ENCODE data around the gene MSMP.

The MSMP gene

DNA sequence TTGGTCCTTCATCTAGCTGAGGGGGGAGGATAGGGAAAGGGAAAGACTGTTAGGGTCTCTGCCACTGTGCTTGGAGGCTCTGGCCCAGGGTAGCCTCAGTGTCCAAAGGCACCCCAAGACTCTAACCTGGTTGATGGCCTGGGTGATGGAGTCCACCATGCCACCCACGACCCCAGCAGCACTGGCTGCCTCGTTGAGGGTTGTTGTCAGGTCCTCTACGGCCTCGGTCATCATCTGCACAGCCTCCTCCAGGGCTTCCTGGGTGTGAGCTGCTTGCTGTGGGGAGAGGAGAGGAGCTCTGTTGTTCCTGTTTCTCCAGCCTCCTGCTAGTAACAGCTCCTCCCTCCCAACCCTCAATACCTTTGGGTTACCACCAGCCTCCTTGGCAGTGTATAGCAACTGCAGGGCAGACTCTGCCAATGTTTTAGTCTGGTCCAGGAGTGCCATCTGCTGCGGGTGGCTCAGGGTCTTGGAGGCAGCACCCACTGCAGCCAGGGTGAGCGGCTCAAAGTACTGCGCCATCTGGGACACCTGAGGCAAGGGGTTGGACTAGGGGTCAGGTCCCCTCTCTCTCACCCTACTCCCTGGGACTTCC is 48.1 kb downstream of the MSMP start:
- no peak overlapping the region for H3K9ac ChIP-seq (ENCODE audit: low read length)
- no peaks in the 10 kb centered on the region for H3K9me2 ChIP-seq (replicated peaks; ENCODE audit: insufficient read depth, low read length)
- H3K9me3 ChIP-seq (ENCODE audit: insufficient read depth, low read length), result no peaks in the 10 kb centered on the region
- peaks cover 15% of the 10 kb centered on the region; the same call in 1 of the 2 replicates for H3K36me3 ChIP-seq (ENCODE audit: low read length)
- no peaks in the 10 kb centered on the region for H3K79me2 ChIP-seq (ENCODE audit: insufficient read depth, low read length)
- H3K27ac ChIP-seq (ENCODE audit: low read depth, low read length), result no peak overlapping the region
- H2AFZ ChIP-seq (ENCODE audit: low read depth, low read length, severe bottlenecking), result no peak overlapping the region
- H3K4me3 ChIP-seq (ENCODE audit: insufficient read depth, low read length, poor library complexity, severe bottlenecking), result no peak overlapping the region
- H4K20me1 ChIP-seq (ENCODE audit: low read depth, low read length), result no peaks in the 10 kb centered on the region
- TF ChIP-seq EZH2phosphoT487 (conservative IDR thresholded peaks at IDR 0.05; ENCODE audit: low read length), result no peak
- TF ChIP-seq, protein P1, sequence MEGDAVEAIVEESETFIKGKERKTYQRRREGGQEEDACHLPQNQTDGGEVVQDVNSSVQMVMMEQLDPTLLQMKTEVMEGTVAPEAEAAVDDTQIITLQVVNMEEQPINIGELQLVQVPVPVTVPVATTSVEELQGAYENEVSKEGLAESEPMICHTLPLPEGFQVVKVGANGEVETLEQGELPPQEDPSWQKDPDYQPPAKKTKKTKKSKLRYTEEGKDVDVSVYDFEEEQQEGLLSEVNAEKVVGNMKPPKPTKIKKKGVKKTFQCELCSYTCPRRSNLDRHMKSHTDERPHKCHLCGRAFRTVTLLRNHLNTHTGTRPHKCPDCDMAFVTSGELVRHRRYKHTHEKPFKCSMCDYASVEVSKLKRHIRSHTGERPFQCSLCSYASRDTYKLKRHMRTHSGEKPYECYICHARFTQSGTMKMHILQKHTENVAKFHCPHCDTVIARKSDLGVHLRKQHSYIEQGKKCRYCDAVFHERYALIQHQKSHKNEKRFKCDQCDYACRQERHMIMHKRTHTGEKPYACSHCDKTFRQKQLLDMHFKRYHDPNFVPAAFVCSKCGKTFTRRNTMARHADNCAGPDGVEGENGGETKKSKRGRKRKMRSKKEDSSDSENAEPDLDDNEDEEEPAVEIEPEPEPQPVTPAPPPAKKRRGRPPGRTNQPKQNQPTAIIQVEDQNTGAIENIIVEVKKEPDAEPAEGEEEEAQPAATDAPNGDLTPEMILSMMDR (IDR thresholded peaks at IDR 0.05; ENCODE audit: insufficient read depth, low read length, poor library complexity, severe bottlenecking), result no peak
- no peaks in the 10 kb centered on the region for H3F3A ChIP-seq (ENCODE audit: insufficient read depth)
- no peak overlapping the region for H3K4me2 ChIP-seq (ENCODE audit: low read depth, low read length, poor library complexity, severe bottlenecking)
- no peaks in the 10 kb centered on the region for H3K27me3 ChIP-seq (ENCODE audit: low read length)

DNA sequence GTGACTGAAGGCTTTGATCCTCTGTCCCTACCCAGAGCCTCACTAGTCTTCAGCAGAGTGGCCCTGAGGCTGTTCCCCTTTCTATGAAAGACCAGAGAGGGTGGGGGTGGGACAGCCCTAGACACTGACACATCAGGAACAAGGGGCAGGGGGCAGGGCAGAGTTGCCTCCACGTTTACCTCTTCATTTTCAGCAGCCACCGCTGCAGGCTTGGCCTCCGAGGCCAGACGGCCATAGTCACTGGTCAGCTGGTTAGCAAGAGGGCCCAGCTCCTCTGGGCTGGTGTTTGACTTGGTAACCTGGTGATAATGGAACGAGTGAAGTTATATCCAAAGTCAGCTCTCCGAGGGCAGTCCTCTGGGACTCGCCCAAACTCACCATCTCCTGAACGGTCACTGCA is 48.7 kb downstream of the MSMP start:
- H3K9me3 ChIP-seq (ENCODE audit: insufficient read depth, low read length), result no peaks in the 10 kb centered on the region
- no peak overlapping the region for H3K4me3 ChIP-seq (ENCODE audit: insufficient read depth, low read length, poor library complexity, severe bottlenecking)
- no peaks in the 10 kb centered on the region for H3K9me2 ChIP-seq (replicated peaks; ENCODE audit: insufficient read depth, low read length)
- TF ChIP-seq, protein P1 (IDR thresholded peaks at IDR 0.05; ENCODE audit: insufficient read depth, low read length, poor library complexity, severe bottlenecking), result no peak
- TF ChIP-seq EZH2phosphoT487 (conservative IDR thresholded peaks at IDR 0.05; ENCODE audit: low read length), result no peak
- no peak overlapping the region for H3K9ac ChIP-seq (ENCODE audit: low read length)
- no peaks in the 10 kb centered on the region for H3K79me2 ChIP-seq (ENCODE audit: insufficient read depth, low read length)
- H2AFZ ChIP-seq (ENCODE audit: low read depth, low read length, severe bottlenecking), result no peak overlapping the region
- H3K27ac ChIP-seq (ENCODE audit: low read depth, low read length), result no peak overlapping the region
- peaks cover 20% of the 10 kb centered on the region; the same call in 1 of the 2 replicates for H3K36me3 ChIP-seq (ENCODE audit: low read length)
- no peaks in the 10 kb centered on the region for H3K27me3 ChIP-seq (ENCODE audit: low read length)
- H4K20me1 ChIP-seq (ENCODE audit: low read depth, low read length), result no peaks in the 10 kb centered on the region
- no peaks in the 10 kb centered on the region for H3F3A ChIP-seq (ENCODE audit: insufficient read depth)
- no peak overlapping the region for H3K4me2 ChIP-seq (ENCODE audit: low read depth, low read length, poor library complexity, severe bottlenecking)

DNA sequence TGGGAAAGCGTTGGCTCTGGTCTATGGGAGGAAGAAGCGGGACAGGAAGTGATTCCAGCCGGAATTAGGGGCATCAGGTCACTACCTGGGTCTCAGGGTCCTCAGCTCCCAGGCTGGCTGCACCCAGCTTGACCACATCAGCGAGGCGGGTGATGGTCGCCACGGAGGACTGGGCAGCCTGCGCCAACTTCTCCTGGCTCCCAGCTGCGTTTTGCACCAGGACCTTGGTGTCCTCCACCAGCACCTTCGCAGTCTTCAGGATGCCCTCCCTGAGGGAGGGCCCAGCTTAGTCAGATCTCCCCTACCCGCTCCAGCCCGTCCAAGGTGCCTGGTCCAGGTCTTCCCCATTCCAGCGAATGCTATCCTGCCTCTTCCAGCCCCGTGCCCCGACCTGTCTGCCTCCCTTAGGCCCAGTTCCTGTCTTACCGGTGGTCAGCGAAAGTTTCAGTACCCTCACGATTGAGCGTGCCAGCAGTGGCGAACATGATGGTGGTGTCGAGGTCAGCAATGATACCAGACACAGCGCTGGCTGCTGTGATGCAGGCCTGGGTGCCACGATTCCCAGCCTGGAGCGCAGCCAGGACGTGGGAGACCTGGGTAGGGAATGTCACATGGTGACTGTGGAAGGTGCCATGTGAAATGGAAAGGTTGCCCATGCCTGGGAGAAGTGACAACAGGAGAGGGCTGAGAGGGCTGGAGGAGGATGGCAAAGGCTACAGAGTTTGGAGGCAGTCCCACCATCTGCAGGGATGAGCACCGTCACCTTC is 50.0 kb downstream of the MSMP start:
- H3K36me3 ChIP-seq (ENCODE audit: low read length), result peaks cover 23% of the 10 kb centered on the region; the same call in 1 of the 2 replicates
- H3K4me2 ChIP-seq (ENCODE audit: low read depth, low read length, poor library complexity, severe bottlenecking), result no peak overlapping the region
- H3K27ac ChIP-seq (ENCODE audit: low read depth, low read length), result no peak overlapping the region
- no peaks in the 10 kb centered on the region for H4K20me1 ChIP-seq (ENCODE audit: low read depth, low read length)
- H3K9me2 ChIP-seq (replicated peaks; ENCODE audit: insufficient read depth, low read length), result no peaks in the 10 kb centered on the region
- no peaks in the 10 kb centered on the region for H3K27me3 ChIP-seq (ENCODE audit: low read length)
- no peaks in the 10 kb centered on the region for H3K79me2 ChIP-seq (ENCODE audit: insufficient read depth, low read length)
- no peak overlapping the region for H3K9ac ChIP-seq (ENCODE audit: low read length)
- TF ChIP-seq EZH2phosphoT487 (conservative IDR thresholded peaks at IDR 0.05; ENCODE audit: low read length), result no peak
- TF ChIP-seq, protein P1 (IDR thresholded peaks at IDR 0.05; ENCODE audit: insufficient read depth, low read length, poor library complexity, severe bottlenecking), result no peak
- no peaks in the 10 kb centered on the region for H3F3A ChIP-seq (ENCODE audit: insufficient read depth)
- no peak overlapping the region for H2AFZ ChIP-seq (ENCODE audit: low read depth, low read length, severe bottlenecking)
- H3K9me3 ChIP-seq (ENCODE audit: insufficient read depth, low read length), result no peaks in the 10 kb centered on the region
- H3K4me3 ChIP-seq (ENCODE audit: insufficient read depth, low read length, poor library complexity, severe bottlenecking), result no peak overlapping the region
